ENCODE data around the gene COL27A1.
"Not testable (repeated sequence)": the region's sequence is repeated elsewhere in the genome, so short reads cannot be mapped to it uniquely, and the experiment has no call there.

The COL27A1 gene

DNA sequence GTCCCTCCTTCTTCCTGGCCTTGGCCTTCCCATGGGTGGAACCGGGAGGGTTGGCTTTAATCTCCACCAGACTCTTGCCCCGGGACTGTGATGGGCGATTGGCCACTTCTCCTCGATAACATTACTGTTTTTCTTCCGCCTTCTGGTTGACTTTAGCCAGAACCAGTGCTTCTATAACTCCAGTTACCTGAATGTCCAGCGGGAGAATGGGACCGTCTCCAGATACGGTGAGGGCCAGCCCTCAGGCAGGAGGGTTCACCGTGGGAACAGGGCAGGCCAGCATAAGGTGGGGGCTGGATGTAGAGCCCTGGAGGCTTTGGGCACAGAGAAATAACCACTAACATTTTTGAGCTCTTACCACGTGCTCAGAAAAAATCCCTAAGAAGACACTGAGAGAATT, 175.3 kb downstream of the COL27A1 start:
- Histone ChIP-seq H3K9ac (no peak overlapping the region), H3K79me2 (no peaks in the 10 kb centered on the region), H3K4me2 (ENCODE audit: low read length) (no peak overlapping the region), H3K27ac (no peak overlapping the region), H3K27me3 (ENCODE audit: control insufficient read depth, insufficient read depth, low read length) (no peaks in the 10 kb centered on the region), H3K4me3 (ENCODE audit: low read depth, low read length) (no peak overlapping the region), H2AFZ (no peak overlapping the region), H3K36me3 (ENCODE audit: control insufficient read depth, insufficient read depth, low read length) (no peaks in the 10 kb centered on the region), H3K9me3 (ENCODE audit: control insufficient read depth, low read length) (no peaks in the 10 kb centered on the region), H3K4me1 (no peaks in the 10 kb centered on the region)
- TF ChIP-seq CTCF (IDR thresholded peaks at IDR 0.05), result no peak

- H3K79me2 ChIP-seq; H3K9ac ChIP-seq; H3K4me2 ChIP-seq (ENCODE audit: low read length); H3K27me3 ChIP-seq (ENCODE audit: control insufficient read depth, insufficient read depth, low read length); H3K4me3 ChIP-seq (ENCODE audit: low read depth, low read length); H2AFZ ChIP-seq; H3K4me1 ChIP-seq; H3K9me3 ChIP-seq (ENCODE audit: control insufficient read depth, low read length); H3K36me3 ChIP-seq (ENCODE audit: control insufficient read depth, insufficient read depth, low read length); H3K27ac ChIP-seq: not testable (repeated sequence)
These were observed 176.2 kb downstream of the COL27A1 start for GRCh38 chr9:114331229-114332195.

GRCh38 chr9:114332474-114333040, 177.2 kb downstream of the COL27A1 start:
- not testable (repeated sequence) for H3K4me3 ChIP-seq (ENCODE audit: low read depth, low read length); H3K27ac ChIP-seq; H3K27me3 ChIP-seq (ENCODE audit: control insufficient read depth, insufficient read depth, low read length); H3K4me2 ChIP-seq (ENCODE audit: low read length); H3K79me2 ChIP-seq; H3K4me1 ChIP-seq; H3K9ac ChIP-seq; H2AFZ ChIP-seq; H3K36me3 ChIP-seq (ENCODE audit: control insufficient read depth, insufficient read depth, low read length); H3K9me3 ChIP-seq (ENCODE audit: control insufficient read depth, low read length)

GRCh38 chr9:114333718-114334117, 178.4 kb downstream of the COL27A1 start:
- not testable (repeated sequence) for H3K4me1 ChIP-seq; H3K4me2 ChIP-seq (ENCODE audit: low read length); H3K79me2 ChIP-seq

DNA sequence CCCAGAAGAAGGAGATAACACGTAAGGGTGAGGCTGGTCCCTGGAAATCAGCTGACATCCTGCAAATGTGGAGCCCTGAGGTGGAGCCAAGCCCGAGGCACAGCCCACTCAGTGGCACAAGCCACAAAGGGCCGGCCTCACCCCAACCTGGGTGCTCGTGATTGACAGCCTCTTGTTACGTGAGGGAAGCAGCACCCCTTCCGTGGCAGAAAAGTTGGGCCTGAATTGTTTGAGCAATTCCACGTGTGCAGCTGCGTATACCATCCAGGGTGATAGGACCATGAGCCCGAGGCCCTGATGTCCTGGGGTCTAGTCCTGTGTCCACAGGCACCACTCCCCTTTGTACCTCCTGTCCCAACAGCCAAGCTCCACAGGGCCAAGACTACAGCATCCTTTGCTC, 179.2 kb downstream of the COL27A1 start:
- H3K79me2 ChIP-seq, result no peaks in the 10 kb centered on the region
- H3K36me3 ChIP-seq (ENCODE audit: control insufficient read depth, insufficient read depth, low read length), result no peaks in the 10 kb centered on the region
- TF ChIP-seq CTCF (IDR thresholded peaks at IDR 0.05), result no peak

More at GRCh38 chr9:114333718-114334117, 178.4 kb downstream of the COL27A1 start:
- not testable (repeated sequence) for H3K4me3 ChIP-seq (ENCODE audit: low read depth, low read length); H2AFZ ChIP-seq; H3K9ac ChIP-seq; H3K27me3 ChIP-seq (ENCODE audit: control insufficient read depth, insufficient read depth, low read length); H3K36me3 ChIP-seq (ENCODE audit: control insufficient read depth, insufficient read depth, low read length); H3K9me3 ChIP-seq (ENCODE audit: control insufficient read depth, low read length); H3K27ac ChIP-seq

GRCh38 chr9:114335745-114336144, 180.4 kb downstream of the COL27A1 start:
- Histone ChIP-seq H3K4me1 (no peaks in the 10 kb centered on the region), H3K36me3 (ENCODE audit: control insufficient read depth, insufficient read depth, low read length) (no peaks in the 10 kb centered on the region), H3K79me2 (no peaks in the 10 kb centered on the region), H2AFZ (no peak overlapping the region), H3K4me2 (ENCODE audit: low read length) (no peak overlapping the region), H3K4me3 (ENCODE audit: low read depth, low read length) (no peak overlapping the region), H3K9ac (no peak overlapping the region), H3K9me3 (ENCODE audit: control insufficient read depth, low read length) (no peaks in the 10 kb centered on the region), H3K27ac (no peak overlapping the region), H3K27me3 (ENCODE audit: control insufficient read depth, insufficient read depth, low read length) (no peaks in the 10 kb centered on the region)
- TF ChIP-seq CTCF (IDR thresholded peaks at IDR 0.05), result no peak

More for the DNA sequence above, 179.2 kb downstream of the COL27A1 start:
- no peak overlapping the region for H2AFZ ChIP-seq
- H3K27me3 ChIP-seq (ENCODE audit: control insufficient read depth, insufficient read depth, low read length), result no peaks in the 10 kb centered on the region
- H3K9ac ChIP-seq, result no peak overlapping the region
- H3K27ac ChIP-seq, result no peak overlapping the region
- no peak overlapping the region for H3K4me3 ChIP-seq (ENCODE audit: low read depth, low read length)
- no peaks in the 10 kb centered on the region for H3K9me3 ChIP-seq (ENCODE audit: control insufficient read depth, low read length)
- no peak overlapping the region for H3K4me2 ChIP-seq (ENCODE audit: low read length)
- H3K4me1 ChIP-seq, result no peaks in the 10 kb centered on the region

All from parathyroid adenoma (tissue), 2 donors.